ENCODE results near the gene HSPG2. TPM values are rescaled to one million over a fixed set of nuclear protein-coding genes. Genes with fewer than 3 reads are reported as not detected.
"Not testable (repeated sequence)": the region's sequence is repeated elsewhere in the genome, so short reads cannot be mapped to it uniquely, and the experiment has no call there.

HSPG2 gene
- polyA plus RNA-seq, 2 donors = 37.6 to 55.0 TPM

DNA sequence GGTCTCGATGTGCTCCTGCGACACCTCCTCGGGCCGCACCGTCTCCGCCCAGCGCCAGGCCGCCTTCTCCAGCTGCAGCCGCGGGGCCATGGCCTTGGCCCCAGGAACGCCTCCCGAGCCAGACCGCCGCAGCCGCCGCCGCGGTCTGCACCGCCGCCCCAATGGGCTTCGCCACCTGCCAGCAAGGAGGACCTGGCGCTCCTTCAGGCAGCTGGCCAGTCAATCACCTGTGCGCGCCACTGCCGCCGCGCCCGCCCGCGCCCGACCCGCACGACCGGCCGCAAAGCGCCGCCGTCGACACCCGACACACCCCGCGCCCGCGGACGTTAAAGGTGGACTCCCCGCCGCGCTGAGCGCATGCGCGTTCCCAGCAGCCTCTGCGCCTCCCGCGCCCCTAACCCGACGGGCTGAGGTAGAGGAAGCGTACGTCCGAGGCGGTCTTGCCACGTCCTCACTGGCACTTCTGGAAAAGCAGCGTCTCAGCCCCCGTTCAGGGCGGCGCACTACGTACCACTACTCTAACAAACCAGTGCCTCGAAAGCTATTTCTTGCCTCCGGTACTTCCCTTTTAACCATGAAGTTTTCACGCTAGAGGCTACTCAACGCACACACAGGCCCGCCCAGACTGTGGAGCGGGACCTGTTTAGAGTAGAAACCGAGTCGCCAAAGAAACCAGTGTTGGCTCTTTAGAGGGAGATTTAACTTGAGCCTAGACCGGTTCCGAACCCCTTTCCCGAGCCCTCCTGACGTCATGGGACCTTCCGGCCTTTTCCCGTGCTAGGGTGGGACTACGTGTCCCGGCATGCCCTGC is 154.0 kb downstream of the HSPG2 start, which contains the start of gene USP48:
Gene USP48 (minus strand): TSS at position 282 of the 811 bp plus-strand sequence. CDS start 192 bp downstream, at position 90.
- WGBS, 2 donors = 0% methylated on average over 57 to 82 of the region's 82 CpGs
- H3K36me3 ChIP-seq (ENCODE audit: control insufficient read depth in 2 of 2, insufficient read depth in 2 of 2, low read length in 1 of 2) = no peaks in the 10 kb centered on the region
- H3K9me3 ChIP-seq (ENCODE audit: control insufficient read depth in 2 of 2, insufficient read depth in 1 of 2, low read depth in 1 of 2, low read length in 1 of 2) = no peaks in the 10 kb centered on the region
- no peaks in the 10 kb centered on the region for H3K4me1 ChIP-seq (ENCODE audit: control insufficient read depth in 2 of 2, insufficient read depth in 2 of 2, low read length in 1 of 2)
- peak within 1 kb of the TSS; percentile 100 for H3K27ac ChIP-seq (ENCODE audit: low read depth in 2 of 2, low read length in 1 of 2)
- H3K27me3 ChIP-seq (ENCODE audit: control insufficient read depth in 1 of 2, insufficient read depth in 2 of 2, low read length in 2 of 2) = no peaks in the 10 kb centered on the region
- H3K4me3 ChIP-seq (ENCODE audit: low read depth in 1 of 2, low read length in 2 of 2) = peak within 1 kb of the TSS; percentile 77 to 88

DNA sequence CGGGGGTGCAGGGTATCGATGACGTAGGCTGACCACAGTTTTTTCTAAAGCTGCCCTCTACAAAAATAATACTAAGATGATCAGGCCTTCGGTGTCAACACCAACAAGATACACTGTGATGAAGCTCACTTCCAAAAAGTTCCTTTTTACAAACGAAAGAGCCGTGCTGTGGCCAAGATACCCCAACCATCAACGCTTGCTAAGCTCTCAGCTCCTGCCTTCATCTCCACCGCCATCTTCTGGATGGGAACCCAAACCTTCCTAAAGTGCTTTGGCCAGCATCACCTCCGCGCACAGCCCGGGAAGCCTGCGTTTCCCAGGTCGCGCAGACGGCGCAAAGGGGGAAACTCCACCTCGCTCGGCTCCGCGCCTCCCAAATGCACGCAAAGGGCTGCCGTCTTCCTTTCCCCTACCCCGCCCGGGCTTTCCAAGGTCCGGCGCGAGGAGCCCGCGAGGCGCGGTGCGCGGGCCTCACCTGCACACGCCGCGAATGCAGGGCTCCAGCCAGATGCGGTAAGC is 154.7 kb downstream of the HSPG2 start:
- H3K4me3 ChIP-seq (ENCODE audit: low read depth in 1 of 2, low read length in 2 of 2) = peak overlapping the region; percentile 77 to 88
- no peaks in the 10 kb centered on the region for H3K9me3 ChIP-seq (ENCODE audit: control insufficient read depth in 2 of 2, insufficient read depth in 1 of 2, low read depth in 1 of 2, low read length in 1 of 2)
- no peaks in the 10 kb centered on the region for H3K36me3 ChIP-seq (ENCODE audit: control insufficient read depth in 2 of 2, insufficient read depth in 2 of 2, low read length in 1 of 2)
- H3K27ac ChIP-seq (ENCODE audit: low read depth in 2 of 2, low read length in 1 of 2) = peak overlapping the region; percentile 100
- 0 to 1% methylated on average over 37 of the region's 37 CpGs for WGBS, 2 donors
- H3K4me1 ChIP-seq (ENCODE audit: control insufficient read depth in 2 of 2, insufficient read depth in 2 of 2, low read length in 1 of 2) = no peaks in the 10 kb centered on the region
- no peaks in the 10 kb centered on the region for H3K27me3 ChIP-seq (ENCODE audit: control insufficient read depth in 1 of 2, insufficient read depth in 2 of 2, low read length in 2 of 2)

DNA sequence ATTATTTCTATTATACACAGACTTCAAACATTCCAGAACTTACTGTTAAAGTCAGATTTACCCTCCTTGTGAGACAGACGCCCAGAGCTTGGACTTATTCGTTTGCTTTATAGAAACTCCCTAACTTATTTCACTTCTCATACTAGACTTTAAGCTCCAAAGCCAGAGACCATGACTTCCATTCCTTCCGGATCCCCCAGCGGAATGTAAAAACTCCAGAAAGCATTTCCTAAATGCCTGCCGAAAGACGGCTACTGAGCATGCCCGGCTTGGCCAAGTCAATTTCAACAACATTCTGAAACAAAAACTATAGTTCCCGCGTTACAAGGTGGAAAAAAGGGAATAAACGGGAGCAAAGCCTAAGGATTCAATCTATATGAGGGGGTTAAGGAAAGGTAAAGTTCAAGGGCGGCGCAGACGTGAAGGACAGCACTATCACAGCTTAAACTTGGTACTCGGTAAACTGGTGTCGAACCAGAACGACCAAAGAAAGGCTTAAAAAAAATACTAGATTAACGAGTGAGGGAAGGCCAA is 155.2 kb downstream of the HSPG2 start:
- H3K27me3 ChIP-seq (ENCODE audit: control insufficient read depth in 1 of 2, insufficient read depth in 2 of 2, low read length in 2 of 2) = no peaks in the 10 kb centered on the region
- WGBS, 2 donors = 0 to 1% methylated on average over 17 of the region's 17 CpGs
- H3K9me3 ChIP-seq (ENCODE audit: control insufficient read depth in 2 of 2, insufficient read depth in 1 of 2, low read depth in 1 of 2, low read length in 1 of 2) = no peaks in the 10 kb centered on the region
- no peaks in the 10 kb centered on the region for H3K36me3 ChIP-seq (ENCODE audit: control insufficient read depth in 2 of 2, insufficient read depth in 2 of 2, low read length in 1 of 2)
- H3K4me3 ChIP-seq (ENCODE audit: low read depth in 1 of 2, low read length in 2 of 2) = peak overlapping the region; percentile 77 to 88
- H3K27ac ChIP-seq (ENCODE audit: low read depth in 2 of 2, low read length in 1 of 2) = peak overlapping the region; percentile 100
- no peaks in the 10 kb centered on the region for H3K4me1 ChIP-seq (ENCODE audit: control insufficient read depth in 2 of 2, insufficient read depth in 2 of 2, low read length in 1 of 2)

DNA sequence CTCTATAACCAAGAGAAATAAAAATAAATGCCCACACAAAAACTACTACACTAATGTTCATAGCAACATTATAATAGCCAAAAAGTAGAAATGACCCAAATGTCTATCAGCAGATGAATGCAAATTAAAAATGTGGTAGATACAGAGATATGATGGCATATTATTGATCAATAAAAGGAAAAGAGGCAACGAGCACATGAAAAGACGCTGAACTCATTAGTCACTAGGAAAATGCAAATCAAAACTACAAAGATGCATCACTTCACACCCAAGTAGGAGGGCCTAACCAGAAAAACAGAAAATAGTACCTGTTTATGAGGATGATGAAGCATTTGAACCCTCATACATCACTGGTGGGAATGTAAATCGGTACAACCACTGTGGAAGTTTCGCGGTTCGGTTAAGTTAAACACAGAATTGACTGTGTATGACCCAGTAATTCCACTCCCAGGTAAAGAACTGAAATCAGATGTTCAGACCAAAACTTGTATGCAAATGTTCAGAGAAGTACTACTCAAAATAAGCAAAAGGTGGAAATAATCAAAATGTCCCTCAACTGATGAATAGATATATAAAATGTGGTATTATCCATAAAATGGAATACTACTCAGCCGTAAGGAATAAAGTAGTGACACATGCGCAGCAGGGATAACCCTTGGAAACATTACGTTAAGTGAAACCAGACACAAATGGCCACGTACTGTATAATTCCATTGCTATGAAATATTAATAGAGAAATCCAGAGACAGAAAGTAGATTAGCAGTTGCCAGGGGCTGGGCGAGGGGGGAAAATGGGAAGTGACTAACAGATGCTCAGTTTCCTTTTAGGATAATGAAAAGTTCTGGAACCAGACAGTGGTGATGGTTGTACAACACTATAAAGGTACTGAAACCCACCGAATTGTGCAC is 157.2 kb downstream of the HSPG2 start:
- Histone ChIP-seq H3K36me3 (ENCODE audit: control insufficient read depth in 2 of 2, insufficient read depth in 2 of 2, low read length in 1 of 2) (no peaks in the 10 kb centered on the region), H3K4me3 (ENCODE audit: low read depth in 1 of 2, low read length in 2 of 2) (no peak overlapping the region), H3K27ac (ENCODE audit: low read depth in 2 of 2, low read length in 1 of 2) (no peak overlapping the region), H3K4me1 (ENCODE audit: control insufficient read depth in 2 of 2, insufficient read depth in 2 of 2, low read length in 1 of 2) (peaks cover 0 to 3% of the 10 kb centered on the region in 2 donors), H3K27me3 (ENCODE audit: control insufficient read depth in 1 of 2, insufficient read depth in 2 of 2, low read length in 2 of 2) (no peaks in the 10 kb centered on the region), H3K9me3 (ENCODE audit: control insufficient read depth in 2 of 2, insufficient read depth in 1 of 2, low read depth in 1 of 2, low read length in 1 of 2) (no peaks in the 10 kb centered on the region)
- WGBS, 2 donors = 76 to 79% methylated on average over 12 of the region's 12 CpGs

DNA sequence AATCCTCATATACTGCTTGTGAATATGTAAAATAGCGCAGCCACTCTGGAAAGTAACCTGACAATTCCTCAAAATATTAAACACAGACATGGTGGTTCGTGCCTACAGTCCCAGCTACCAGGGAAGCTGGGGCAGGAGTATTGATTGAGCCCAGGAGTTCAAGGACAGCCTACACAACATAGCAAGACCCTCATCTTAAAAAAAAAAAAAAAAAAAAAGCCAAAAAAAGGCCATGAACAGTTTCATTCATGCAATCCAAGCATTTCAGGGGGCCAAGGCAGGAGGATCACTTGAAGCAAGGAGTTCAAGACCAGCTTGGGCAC is 158.7 kb downstream of the HSPG2 start:
- 88 to 99% methylated on average over 2 of the region's 2 CpGs for WGBS, 2 donors
- Histone ChIP-seq H3K27me3 (ENCODE audit: control insufficient read depth in 1 of 2, insufficient read depth in 2 of 2, low read length in 2 of 2) (no peaks in the 10 kb centered on the region), H3K4me1 (ENCODE audit: control insufficient read depth in 2 of 2, insufficient read depth in 2 of 2, low read length in 1 of 2) (peaks cover 0 to 6% of the 10 kb centered on the region in 2 donors), H3K36me3 (ENCODE audit: control insufficient read depth in 2 of 2, insufficient read depth in 2 of 2, low read length in 1 of 2) (no peaks in the 10 kb centered on the region), H3K4me3 (ENCODE audit: low read depth in 1 of 2, low read length in 2 of 2) (no peak overlapping the region), H3K9me3 (ENCODE audit: control insufficient read depth in 2 of 2, insufficient read depth in 1 of 2, low read depth in 1 of 2, low read length in 1 of 2) (no peaks in the 10 kb centered on the region), H3K27ac (ENCODE audit: low read depth in 2 of 2, low read length in 1 of 2) (no peak overlapping the region)

DNA sequence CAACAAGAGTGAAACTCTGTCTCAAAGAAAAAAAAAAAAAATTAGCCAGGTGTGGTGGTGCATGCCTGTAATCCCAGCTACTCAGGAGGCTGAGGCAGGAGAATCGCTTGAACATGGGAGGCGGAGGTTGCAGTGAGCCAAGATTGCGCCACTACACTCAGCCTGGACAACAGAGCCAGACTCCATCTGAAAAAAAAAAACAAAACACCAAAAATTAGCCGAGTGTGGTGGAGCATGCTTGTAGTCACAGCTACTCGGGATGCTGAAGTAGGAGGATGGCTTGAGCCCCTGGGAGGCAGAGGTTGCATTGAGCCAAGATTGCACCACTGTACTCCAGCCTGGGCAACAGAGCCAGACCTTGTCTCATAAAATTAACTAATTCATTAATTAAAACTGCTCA is 160.2 kb downstream of the HSPG2 start:
- not testable (repeated sequence) for H3K9me3 ChIP-seq (ENCODE audit: control insufficient read depth in 2 of 2, insufficient read depth in 1 of 2, low read depth in 1 of 2, low read length in 1 of 2); H3K36me3 ChIP-seq (ENCODE audit: control insufficient read depth in 2 of 2, insufficient read depth in 2 of 2, low read length in 1 of 2); H3K4me3 ChIP-seq (ENCODE audit: low read depth in 1 of 2, low read length in 2 of 2); H3K4me1 ChIP-seq (ENCODE audit: control insufficient read depth in 2 of 2, insufficient read depth in 2 of 2, low read length in 1 of 2); H3K27me3 ChIP-seq (ENCODE audit: control insufficient read depth in 1 of 2, insufficient read depth in 2 of 2, low read length in 2 of 2); H3K27ac ChIP-seq (ENCODE audit: low read depth in 2 of 2, low read length in 1 of 2)
- WGBS, 2 donors = 77 to 85% methylated on average over 5 of the region's 5 CpGs

DNA sequence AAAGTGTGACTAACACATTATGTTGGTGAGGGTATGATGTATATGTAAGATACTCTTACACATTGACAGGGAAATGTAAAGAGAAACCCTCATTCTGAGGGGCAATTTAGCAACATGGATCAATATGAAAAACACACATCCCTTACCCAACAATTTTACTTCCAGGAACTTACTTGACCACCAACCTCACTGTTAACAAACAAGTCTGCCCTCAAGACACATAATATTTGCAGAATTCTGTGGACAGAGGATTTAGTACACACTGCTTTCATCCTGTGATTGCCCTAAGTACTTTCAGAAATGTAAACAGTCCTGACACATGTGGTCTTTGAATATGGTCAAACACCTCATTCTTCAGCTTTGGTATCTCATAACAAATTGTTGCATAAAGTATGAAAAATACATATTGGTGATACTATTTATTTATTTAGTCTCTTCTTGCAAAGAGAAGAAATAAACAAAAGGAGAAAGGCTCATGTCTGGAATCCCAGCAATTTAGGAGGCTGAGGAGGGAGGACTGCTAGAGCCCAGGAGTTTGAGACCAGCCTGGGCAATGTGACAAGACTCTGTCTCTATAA is 161.0 kb downstream of the HSPG2 start:
- H3K4me3 ChIP-seq (ENCODE audit: low read depth in 1 of 2, low read length in 2 of 2) = no peak overlapping the region
- no peaks in the 10 kb centered on the region for H3K27me3 ChIP-seq (ENCODE audit: control insufficient read depth in 1 of 2, insufficient read depth in 2 of 2, low read length in 2 of 2)
- H3K36me3 ChIP-seq (ENCODE audit: control insufficient read depth in 2 of 2, insufficient read depth in 2 of 2, low read length in 1 of 2) = no peaks in the 10 kb centered on the region
- H3K27ac ChIP-seq (ENCODE audit: low read depth in 2 of 2, low read length in 1 of 2) = no peak overlapping the region
- H3K4me1 ChIP-seq (ENCODE audit: control insufficient read depth in 2 of 2, insufficient read depth in 2 of 2, low read length in 1 of 2) = peaks cover 0 to 6% of the 10 kb centered on the region in 2 donors
- no peaks in the 10 kb centered on the region for H3K9me3 ChIP-seq (ENCODE audit: control insufficient read depth in 2 of 2, insufficient read depth in 1 of 2, low read depth in 1 of 2, low read length in 1 of 2)

DNA sequence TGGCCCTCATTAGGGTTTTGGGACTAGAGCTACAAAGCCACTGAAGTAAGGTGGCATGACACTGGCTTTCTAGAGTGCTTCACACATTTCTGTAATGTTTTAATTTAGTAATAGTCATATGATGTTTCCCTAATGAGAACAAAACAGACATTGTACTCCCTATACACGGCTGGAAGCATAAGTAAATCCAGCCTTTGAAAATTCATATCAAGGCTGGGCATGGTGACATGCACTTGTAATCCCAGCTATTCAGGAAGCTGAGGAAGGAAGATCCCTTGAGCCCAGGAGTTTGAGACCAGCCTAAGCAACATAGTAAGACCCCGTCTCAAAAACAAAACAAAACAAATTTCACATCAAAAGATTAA is 161.6 kb downstream of the HSPG2 start:
- 32 to 49% methylated on average over 2 of the region's 2 CpGs for WGBS, 2 donors
- no peak overlapping the region for H3K4me3 ChIP-seq (ENCODE audit: low read depth in 1 of 2, low read length in 2 of 2)
- no peaks in the 10 kb centered on the region for H3K9me3 ChIP-seq (ENCODE audit: control insufficient read depth in 2 of 2, insufficient read depth in 1 of 2, low read depth in 1 of 2, low read length in 1 of 2)
- H3K27ac ChIP-seq (ENCODE audit: low read depth in 2 of 2, low read length in 1 of 2) = no peak overlapping the region
- H3K27me3 ChIP-seq (ENCODE audit: control insufficient read depth in 1 of 2, insufficient read depth in 2 of 2, low read length in 2 of 2) = no peaks in the 10 kb centered on the region
- peaks cover 0 to 6% of the 10 kb centered on the region in 2 donors for H3K4me1 ChIP-seq (ENCODE audit: control insufficient read depth in 2 of 2, insufficient read depth in 2 of 2, low read length in 1 of 2)
- H3K36me3 ChIP-seq (ENCODE audit: control insufficient read depth in 2 of 2, insufficient read depth in 2 of 2, low read length in 1 of 2) = no peaks in the 10 kb centered on the region

DNA sequence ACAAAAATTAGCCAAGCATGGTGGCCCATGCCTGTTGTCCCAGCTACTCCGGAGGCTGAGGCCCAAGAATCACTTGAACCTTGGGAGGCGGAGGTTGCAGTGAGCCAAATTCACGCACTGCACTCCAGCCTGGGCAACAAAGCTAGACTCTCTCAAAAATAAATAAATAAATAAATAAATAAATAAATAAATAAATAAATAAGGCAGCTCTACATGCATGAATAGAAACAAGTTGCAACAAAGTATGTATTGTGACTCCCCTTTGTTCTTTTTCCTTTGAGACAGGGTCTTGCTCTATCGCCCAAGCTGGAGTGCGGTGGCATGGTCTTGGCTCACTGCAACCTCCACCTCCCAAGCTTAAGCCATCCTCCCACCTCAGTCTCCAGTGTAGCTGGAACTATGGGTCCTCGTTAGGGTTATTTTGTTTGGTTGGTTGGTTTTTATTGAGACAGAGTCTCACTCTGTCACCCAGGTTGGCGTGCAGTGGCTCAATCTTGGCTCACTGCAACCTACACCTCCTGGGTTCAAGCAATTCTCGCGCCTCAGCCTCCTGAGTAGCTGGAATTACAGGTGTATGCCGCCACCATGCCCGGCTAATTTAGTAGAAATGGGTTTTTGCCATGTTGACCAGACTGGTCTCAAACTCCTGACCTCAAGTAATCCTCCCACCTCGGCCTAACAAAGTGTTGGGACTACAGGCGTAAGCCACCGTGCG is 162.1 kb downstream of the HSPG2 start:
- Histone ChIP-seq H3K27me3 (ENCODE audit: control insufficient read depth in 1 of 2, insufficient read depth in 2 of 2, low read length in 2 of 2) (no peaks in the 10 kb centered on the region), H3K27ac (ENCODE audit: low read depth in 2 of 2, low read length in 1 of 2) (no peak overlapping the region)

More for the DNA sequence above, 162.1 kb downstream of the HSPG2 start:
- H3K36me3 ChIP-seq (ENCODE audit: control insufficient read depth in 2 of 2, insufficient read depth in 2 of 2, low read length in 1 of 2) = no peaks in the 10 kb centered on the region
- H3K4me1 ChIP-seq (ENCODE audit: control insufficient read depth in 2 of 2, insufficient read depth in 2 of 2, low read length in 1 of 2) = peaks cover 0 to 6% of the 10 kb centered on the region in 2 donors
- no peaks in the 10 kb centered on the region for H3K9me3 ChIP-seq (ENCODE audit: control insufficient read depth in 2 of 2, insufficient read depth in 1 of 2, low read depth in 1 of 2, low read length in 1 of 2)
- 88 to 94% methylated on average over 15 of the region's 15 CpGs for WGBS, 2 donors
- no peak overlapping the region for H3K4me3 ChIP-seq (ENCODE audit: low read depth in 1 of 2, low read length in 2 of 2)

Data from esophagus (tissue), 2 donors.